ENCODE measurements around the gene ZCCHC14.

DNA sequence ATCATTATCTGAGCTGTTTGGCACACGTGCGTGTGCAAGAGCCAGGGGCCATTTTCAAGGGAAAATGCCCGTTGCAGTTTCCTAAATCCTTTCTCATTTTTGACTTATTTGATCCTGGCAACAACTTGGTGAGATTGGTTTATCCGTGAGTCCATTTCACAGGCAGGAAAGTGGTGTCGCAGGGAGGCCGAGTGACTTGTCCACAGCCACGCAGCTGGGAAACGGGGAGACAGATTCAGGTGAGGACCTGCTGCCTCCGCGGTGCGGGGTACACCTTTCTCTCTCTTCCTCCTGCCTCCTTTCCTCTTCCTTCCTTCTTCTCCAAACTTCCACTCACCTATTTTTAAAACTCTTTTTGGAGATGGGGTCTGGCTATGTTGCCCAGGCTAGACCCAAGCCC, 46.3 kb upstream of the ZCCHC14 start:
- TF ChIP-seq, protein P1, sequence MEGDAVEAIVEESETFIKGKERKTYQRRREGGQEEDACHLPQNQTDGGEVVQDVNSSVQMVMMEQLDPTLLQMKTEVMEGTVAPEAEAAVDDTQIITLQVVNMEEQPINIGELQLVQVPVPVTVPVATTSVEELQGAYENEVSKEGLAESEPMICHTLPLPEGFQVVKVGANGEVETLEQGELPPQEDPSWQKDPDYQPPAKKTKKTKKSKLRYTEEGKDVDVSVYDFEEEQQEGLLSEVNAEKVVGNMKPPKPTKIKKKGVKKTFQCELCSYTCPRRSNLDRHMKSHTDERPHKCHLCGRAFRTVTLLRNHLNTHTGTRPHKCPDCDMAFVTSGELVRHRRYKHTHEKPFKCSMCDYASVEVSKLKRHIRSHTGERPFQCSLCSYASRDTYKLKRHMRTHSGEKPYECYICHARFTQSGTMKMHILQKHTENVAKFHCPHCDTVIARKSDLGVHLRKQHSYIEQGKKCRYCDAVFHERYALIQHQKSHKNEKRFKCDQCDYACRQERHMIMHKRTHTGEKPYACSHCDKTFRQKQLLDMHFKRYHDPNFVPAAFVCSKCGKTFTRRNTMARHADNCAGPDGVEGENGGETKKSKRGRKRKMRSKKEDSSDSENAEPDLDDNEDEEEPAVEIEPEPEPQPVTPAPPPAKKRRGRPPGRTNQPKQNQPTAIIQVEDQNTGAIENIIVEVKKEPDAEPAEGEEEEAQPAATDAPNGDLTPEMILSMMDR (conservative IDR thresholded peaks at IDR 0.05), result no peak
- no peak for TF ChIP-seq ZFX (IDR thresholded peaks at IDR 0.05)
